KOPT-K1 (cell line): ENCODE data around the gene CCDC87.
"Not testable (repeated sequence)": the region's sequence is repeated elsewhere in the genome, so short reads cannot be mapped to it uniquely, and the experiment has no call there.

Experiments used
- H3K27ac ChIP-seq: fragments of 200-600 bp; sonication (generic); 2 replicates; pipeline ENCODE4 v1.5.1; 2016; ENCODE audit warnings: antibody characterized with exemption, mild to moderate bottlenecking, low read depth, low read length; ENCODE audit not compliant: poor library complexity, severe bottlenecking
- H3K36me3 ChIP-seq: fragments of 200-600 bp; sonication (generic); 2 replicates; pipeline ENCODE4 v1.5.1; 2017; ENCODE audit warnings: antibody characterized with exemption, mild to moderate bottlenecking, low read length, moderate library complexity; ENCODE audit not compliant: insufficient read depth
- H3K9me3 ChIP-seq: fragments of 200-600 bp; sonication (generic); 2 replicates; pipeline ENCODE4 v1.5.1; 2017; ENCODE audit warnings: antibody characterized with exemption, low read length, mild to moderate bottlenecking; ENCODE audit not compliant: insufficient read depth, poor library complexity, severe bottlenecking

Gene CCDC87

GRCh38 chr11:66600219-66600618, 7.4 kb upstream of the CCDC87 start:
- no peaks in the 10 kb centered on the region for H3K9me3 ChIP-seq
- peaks cover 56% of the 10 kb centered on the region for H3K36me3 ChIP-seq
- no peak overlapping the region for H3K27ac ChIP-seq

- H3K36me3 ChIP-seq: peaks cover 44% of the 10 kb centered on the region
- no peak overlapping the region for H3K27ac ChIP-seq
- no peaks in the 10 kb centered on the region for H3K9me3 ChIP-seq
Measured at GRCh38 chr11:66598993-66599392, 6.1 kb upstream of the CCDC87 start.

DNA sequence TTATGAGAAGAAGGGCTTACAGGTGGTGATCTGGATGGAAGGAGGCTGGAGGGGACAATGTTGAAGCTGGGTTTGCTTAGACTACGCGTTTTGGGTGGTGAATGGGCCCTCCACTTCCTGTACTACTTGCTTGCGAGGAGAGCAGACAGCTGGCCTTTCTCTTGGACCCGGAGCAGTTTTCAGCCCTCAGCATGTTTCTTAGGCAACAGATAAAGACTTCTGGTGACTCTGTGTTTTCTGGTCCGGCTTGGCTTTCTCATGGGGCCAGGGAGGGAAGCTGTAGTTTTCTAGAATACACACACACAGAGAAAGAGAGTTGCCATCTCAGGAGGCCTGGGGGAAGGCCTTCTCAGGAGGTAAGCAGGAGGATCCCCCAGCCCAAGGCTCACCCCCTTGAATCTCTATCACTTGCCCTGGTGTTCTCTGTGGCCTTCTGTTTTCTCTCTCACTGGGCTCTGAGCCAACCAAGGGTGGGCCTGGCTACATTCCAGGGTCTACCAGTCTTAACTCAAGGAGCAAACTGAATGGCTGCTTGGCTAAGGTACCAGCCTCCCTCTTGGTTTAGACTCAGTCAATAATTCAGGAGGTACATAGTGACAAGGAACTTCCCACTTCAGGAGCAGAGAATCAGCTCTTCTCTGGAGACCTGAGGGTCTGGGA, 2.5 kb upstream of the CCDC87 start:
- H3K9me3 ChIP-seq: no peaks in the 10 kb centered on the region
- peak overlapping the region; percentile 45 for H3K27ac ChIP-seq
- peaks cover 18% of the 10 kb centered on the region for H3K36me3 ChIP-seq

GRCh38 chr11:66593650-66594049, 787 bp upstream of the CCDC87 start:
- Histone ChIP-seq H3K9me3 (no peaks in the 10 kb centered on the region), H3K27ac (peak overlapping the region; percentile 67), H3K36me3 (peaks cover under 1% of the 10 kb centered on the region; the same call in 1 of the 2 replicates)

DNA sequence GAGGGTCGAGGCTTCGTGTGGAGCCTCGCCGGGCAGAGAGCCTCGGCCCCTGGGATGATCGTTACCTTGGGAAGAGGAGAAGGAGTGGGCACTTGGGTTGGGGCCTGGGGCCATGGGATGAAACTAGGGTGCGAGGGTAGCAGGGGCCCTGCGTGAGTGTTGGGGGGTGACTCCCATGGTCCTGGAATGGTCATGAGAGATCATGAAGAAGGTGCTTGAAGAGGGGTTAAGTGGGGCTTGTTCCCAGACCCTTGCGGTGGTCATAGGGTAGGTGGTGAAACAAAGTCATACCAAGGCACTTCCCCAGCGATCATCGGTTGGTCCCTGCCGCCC, 406 bp upstream of the CCDC87 start:
- Histone ChIP-seq H3K27ac (peak overlapping the region; percentile 67), H3K36me3 (no peaks in the 10 kb centered on the region), H3K9me3 (no peaks in the 10 kb centered on the region)

- Histone ChIP-seq H3K9me3 (no peaks in the 10 kb centered on the region), H3K36me3 (no peaks in the 10 kb centered on the region), H3K27ac (no peak overlapping the region)
Measured at GRCh38 chr11:66591175-66591574, 1.7 kb downstream of the CCDC87 start.

DNA sequence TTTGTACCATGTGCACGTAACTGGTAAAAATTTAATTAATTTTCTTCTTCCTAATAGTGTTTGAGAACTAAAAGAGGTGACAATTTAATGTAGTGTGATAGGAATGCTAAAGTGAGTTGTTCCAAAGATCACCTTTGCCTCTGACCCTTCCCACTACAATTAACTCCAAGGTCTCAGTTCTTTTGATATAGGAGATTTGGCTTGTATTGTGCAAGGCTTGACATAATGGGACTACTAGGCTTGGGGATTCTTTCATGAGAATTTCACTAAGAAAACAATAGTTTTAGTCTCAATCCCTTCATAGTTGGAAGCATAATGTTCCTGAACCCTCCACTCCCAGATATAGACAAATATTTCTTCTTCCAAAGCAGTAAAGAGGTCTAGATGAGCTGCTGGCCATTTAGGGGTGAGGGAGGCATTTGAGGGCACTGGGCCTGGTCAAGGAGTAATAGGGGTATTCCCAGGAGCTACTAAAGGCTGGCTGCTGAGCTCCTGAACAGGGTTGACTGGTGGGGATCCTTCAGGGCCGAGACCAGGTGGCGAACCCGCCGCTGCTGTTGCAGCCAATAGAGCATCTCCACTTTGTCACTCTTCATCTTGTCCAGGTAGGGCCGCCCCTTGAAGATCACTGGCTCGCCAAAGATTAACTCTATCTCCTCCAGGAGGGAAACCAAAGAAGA, 2.7 kb downstream of the CCDC87 start:
- H3K36me3 ChIP-seq: no peaks in the 10 kb centered on the region
- H3K9me3 ChIP-seq: no peaks in the 10 kb centered on the region
- H3K27ac ChIP-seq: no peak overlapping the region

GRCh38 chr11:66589315-66589714, 3.5 kb downstream of the CCDC87 start:
- H3K27ac ChIP-seq, H3K9me3 ChIP-seq, H3K36me3 ChIP-seq: not testable (repeated sequence)

DNA sequence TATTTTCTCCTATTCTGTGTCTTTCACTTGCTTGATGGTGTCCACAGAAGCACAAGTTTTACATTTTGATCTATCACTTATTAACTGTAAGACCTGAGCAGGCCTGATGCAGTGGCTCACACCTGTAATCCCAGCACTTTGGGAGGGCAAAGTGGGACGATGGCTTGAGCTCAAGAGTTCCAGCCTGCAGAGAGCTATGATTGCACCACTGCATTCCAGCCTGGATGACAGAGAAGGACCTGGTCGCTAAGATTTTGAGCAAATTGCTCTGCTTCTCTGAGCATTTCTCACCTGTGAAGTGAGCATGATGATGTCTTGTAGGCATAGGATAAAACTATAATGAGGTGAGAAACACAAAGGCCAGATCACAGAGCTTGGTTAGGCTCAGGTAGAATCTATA, 6.7 kb downstream of the CCDC87 start:
- Histone ChIP-seq H3K9me3 (peaks cover 12% of the 10 kb centered on the region), H3K36me3 (no peaks in the 10 kb centered on the region), H3K27ac (no peak overlapping the region)

DNA sequence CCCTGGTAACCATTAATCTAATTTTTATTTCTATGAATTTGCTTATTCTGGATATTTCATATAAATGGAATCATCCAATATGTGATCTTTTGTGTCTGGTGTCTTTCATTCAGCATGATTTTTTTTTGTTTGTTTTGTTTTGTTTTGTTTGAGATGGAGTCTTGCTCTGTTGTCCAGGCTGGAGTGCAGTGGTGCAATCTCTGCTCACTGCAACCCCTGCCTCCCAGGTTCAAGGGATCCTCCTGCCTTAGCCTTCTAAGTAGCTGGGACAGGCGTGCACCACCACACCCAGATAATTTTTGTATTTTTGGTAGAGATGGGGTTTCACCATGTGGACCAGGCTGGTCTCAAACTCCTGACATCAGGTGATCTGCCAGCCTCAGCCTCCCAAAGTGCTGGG, 7.4 kb downstream of the CCDC87 start:
- not testable (repeated sequence) for H3K27ac ChIP-seq, H3K36me3 ChIP-seq
- peaks cover 12% of the 10 kb centered on the region for H3K9me3 ChIP-seq

DNA sequence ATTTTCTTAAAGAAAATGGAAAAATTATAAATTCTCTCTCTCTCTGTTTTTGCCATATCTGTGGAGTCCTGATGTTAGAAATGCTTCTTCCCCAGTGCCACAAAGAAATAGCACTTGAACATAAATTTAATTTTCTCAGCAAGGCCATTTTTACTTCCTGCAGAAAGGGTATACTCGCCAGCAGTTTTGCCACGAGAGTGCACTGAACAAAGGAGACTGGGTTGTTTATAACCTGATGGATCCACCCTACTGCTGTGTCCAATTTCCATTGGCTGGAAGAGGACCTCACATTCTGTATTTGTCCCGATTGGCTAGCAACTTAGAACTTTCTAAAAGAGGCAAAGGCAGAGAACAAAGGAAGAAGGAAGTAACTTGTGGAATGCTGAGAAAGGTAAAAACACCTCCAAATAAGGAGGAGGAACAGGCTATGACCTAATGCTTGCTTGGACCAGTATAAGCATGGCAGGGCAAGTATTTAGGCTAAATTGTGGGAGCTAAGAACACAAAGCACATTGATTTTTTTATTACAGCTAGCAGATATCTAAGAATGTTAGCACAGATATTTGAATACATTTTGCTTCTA, 10.2 kb downstream of the CCDC87 start:
- H3K36me3 ChIP-seq, H3K27ac ChIP-seq: not testable (repeated sequence)
- peaks cover 12% of the 10 kb centered on the region for H3K9me3 ChIP-seq

GRCh38 chr11:66581261-66581660, 11.6 kb downstream of the CCDC87 start:
- Histone ChIP-seq H3K27ac (no peak overlapping the region), H3K9me3 (peaks cover 12% of the 10 kb centered on the region), H3K36me3 (no peaks in the 10 kb centered on the region)

GRCh38 chr11:66580803-66581202, 12.1 kb downstream of the CCDC87 start:
- Histone ChIP-seq H3K27ac (no peak overlapping the region), H3K36me3 (no peaks in the 10 kb centered on the region), H3K9me3 (peaks cover 12% of the 10 kb centered on the region)

GRCh38 chr11:66579017-66579606, 13.8 kb downstream of the CCDC87 start:
- no peak overlapping the region for H3K27ac ChIP-seq
- no peaks in the 10 kb centered on the region for H3K36me3 ChIP-seq
- H3K9me3 ChIP-seq: peaks cover 12% of the 10 kb centered on the region

- Histone ChIP-seq H3K36me3 (no peaks in the 10 kb centered on the region), H3K9me3 (no peaks in the 10 kb centered on the region), H3K27ac (no peak overlapping the region)
Measured at GRCh38 chr11:66570850-66571180, 22.0 kb downstream of the CCDC87 start.
